ENCODE data around the gene MRC1. TPM values are rescaled to one million over a fixed set of nuclear protein-coding genes. Genes with fewer than 3 reads are reported as not detected.

The MRC1 gene
- total RNA-seq, 2 experiments from 2014 or later, result 0.06 TPM; not detected in 1

GRCh38 chr10:17880601-17881000 is 71.5 kb downstream of the MRC1 start:
- H3K4me1 Mint-ChIP-seq, result no peaks in the 10 kb centered on the region
- H3K9me3 Mint-ChIP-seq, result peaks cover 5% of the 10 kb centered on the region
- no peak overlapping the region for H3K27ac Mint-ChIP-seq
- H3K27me3 Mint-ChIP-seq, result peaks cover 8% of the 10 kb centered on the region
- no peaks in the 10 kb centered on the region for H3K36me3 Mint-ChIP-seq
- no peak overlapping the region for H3K4me3 Mint-ChIP-seq
- no peak for DNase-seq

GRCh38 chr10:17882557-17882956 is 73.4 kb downstream of the MRC1 start:
- Mint-ChIP-seq H3K4me1 (no peaks in the 10 kb centered on the region), H3K9me3 (peaks cover 5% of the 10 kb centered on the region), H3K27me3 (no peaks in the 10 kb centered on the region), H3K4me3 (no peak overlapping the region), H3K36me3 (no peaks in the 10 kb centered on the region), H3K27ac (no peak overlapping the region)
- no peak for DNase-seq

GRCh38 chr10:17883621-17884020 is 74.5 kb downstream of the MRC1 start:
- no peaks in the 10 kb centered on the region for H3K4me1 Mint-ChIP-seq
- no peaks in the 10 kb centered on the region for H3K36me3 Mint-ChIP-seq
- H3K9me3 Mint-ChIP-seq, result peaks cover 5% of the 10 kb centered on the region
- no peaks in the 10 kb centered on the region for H3K27me3 Mint-ChIP-seq
- no peak for DNase-seq
- H3K4me3 Mint-ChIP-seq, result no peak overlapping the region
- no peak overlapping the region for H3K27ac Mint-ChIP-seq

- Mint-ChIP-seq H3K27ac (no peak overlapping the region), H3K27me3 (peaks cover 6% of the 10 kb centered on the region), H3K4me3 (no peak overlapping the region), H3K36me3 (no peaks in the 10 kb centered on the region), H3K4me1 (no peaks in the 10 kb centered on the region), H3K9me3 (peaks cover 4% of the 10 kb centered on the region)
- no peak for DNase-seq
Observed at GRCh38 chr10:17888189-17888588, 79.0 kb downstream of the MRC1 start.

- no peak overlapping the region for H3K4me3 Mint-ChIP-seq
- no peaks in the 10 kb centered on the region for H3K36me3 Mint-ChIP-seq
- H3K9me3 Mint-ChIP-seq, result no peaks in the 10 kb centered on the region
- no peak overlapping the region for H3K27ac Mint-ChIP-seq
- DNase-seq, result no peak
- peaks cover 9% of the 10 kb centered on the region for H3K27me3 Mint-ChIP-seq
- H3K4me1 Mint-ChIP-seq, result no peaks in the 10 kb centered on the region
Observed at GRCh38 chr10:17891435-17891834, 82.3 kb downstream of the MRC1 start.

GRCh38 chr10:17904564-17904963 is 95.4 kb downstream of the MRC1 start:
- DNase-seq, result no peak
- peaks cover 9% of the 10 kb centered on the region for H3K27me3 Mint-ChIP-seq
- no peaks in the 10 kb centered on the region for H3K36me3 Mint-ChIP-seq
- H3K4me3 Mint-ChIP-seq, result no peak overlapping the region
- no peaks in the 10 kb centered on the region for H3K9me3 Mint-ChIP-seq
- no peak overlapping the region for H3K27ac Mint-ChIP-seq
- H3K4me1 Mint-ChIP-seq, result no peaks in the 10 kb centered on the region

- peaks cover 9% of the 10 kb centered on the region for H3K27me3 Mint-ChIP-seq
Observed at GRCh38 chr10:17905491-17905890, 96.3 kb downstream of the MRC1 start.

GRCh38 chr10:17906002-17906401 is 96.9 kb downstream of the MRC1 start:
- H3K27ac Mint-ChIP-seq, result no peak overlapping the region
- H3K36me3 Mint-ChIP-seq, result no peaks in the 10 kb centered on the region
- no peak for DNase-seq
- H3K4me1 Mint-ChIP-seq, result no peaks in the 10 kb centered on the region
- H3K4me3 Mint-ChIP-seq, result no peak overlapping the region
- no peaks in the 10 kb centered on the region for H3K9me3 Mint-ChIP-seq
- H3K27me3 Mint-ChIP-seq, result peaks cover 9% of the 10 kb centered on the region

More at GRCh38 chr10:17905491-17905890, 96.3 kb downstream of the MRC1 start:
- Mint-ChIP-seq H3K9me3 (no peaks in the 10 kb centered on the region), H3K4me3 (no peak overlapping the region), H3K4me1 (no peaks in the 10 kb centered on the region), H3K36me3 (no peaks in the 10 kb centered on the region), H3K27ac (no peak overlapping the region)
- DNase-seq, result no peak

- H3K27me3 Mint-ChIP-seq, result peaks cover 9% of the 10 kb centered on the region
- no peaks in the 10 kb centered on the region for H3K4me1 Mint-ChIP-seq
- DNase-seq, result no peak
- no peaks in the 10 kb centered on the region for H3K36me3 Mint-ChIP-seq
- H3K4me3 Mint-ChIP-seq, result no peak overlapping the region
- no peak overlapping the region for H3K27ac Mint-ChIP-seq
- H3K9me3 Mint-ChIP-seq, result no peaks in the 10 kb centered on the region
Observed at GRCh38 chr10:17907641-17908040, 98.5 kb downstream of the MRC1 start.

GRCh38 chr10:17910125-17910789 is 101.1 kb downstream of the MRC1 start:
- Mint-ChIP-seq H3K4me3 (no peak overlapping the region), H3K9me3 (peaks cover 2% of the 10 kb centered on the region), H3K36me3 (no peaks in the 10 kb centered on the region), H3K4me1 (no peaks in the 10 kb centered on the region), H3K27me3 (peaks cover 9% of the 10 kb centered on the region), H3K27ac (no peak overlapping the region)
- DNase-seq, result no peak

- Mint-ChIP-seq H3K4me3 (no peak overlapping the region), H3K36me3 (no peaks in the 10 kb centered on the region), H3K9me3 (peaks cover 5% of the 10 kb centered on the region), H3K27me3 (peaks cover 5% of the 10 kb centered on the region), H3K27ac (no peak overlapping the region), H3K4me1 (no peaks in the 10 kb centered on the region)
- DNase-seq, result no peak
Observed at GRCh38 chr10:17912754-17913153, 103.6 kb downstream of the MRC1 start.

- no peaks in the 10 kb centered on the region for H3K4me1 Mint-ChIP-seq
- DNase-seq, result no peak
- H3K27me3 Mint-ChIP-seq, result peaks cover 4% of the 10 kb centered on the region
- H3K4me3 Mint-ChIP-seq, result no peak overlapping the region
- peaks cover 5% of the 10 kb centered on the region for H3K9me3 Mint-ChIP-seq
- no peaks in the 10 kb centered on the region for H3K36me3 Mint-ChIP-seq
- H3K27ac Mint-ChIP-seq, result no peak overlapping the region
Observed at GRCh38 chr10:17913604-17914003, 104.5 kb downstream of the MRC1 start.

- Mint-ChIP-seq H3K27ac (no peak overlapping the region), H3K27me3 (peaks cover 4% of the 10 kb centered on the region), H3K9me3 (peaks cover 5% of the 10 kb centered on the region), H3K36me3 (no peaks in the 10 kb centered on the region), H3K4me1 (no peaks in the 10 kb centered on the region), H3K4me3 (no peak overlapping the region)
- no peak for DNase-seq
Observed at GRCh38 chr10:17914169-17915045, 105.3 kb downstream of the MRC1 start.

- Mint-ChIP-seq H3K4me1 (no peaks in the 10 kb centered on the region), H3K4me3 (no peak overlapping the region), H3K27me3 (peaks cover 4% of the 10 kb centered on the region), H3K27ac (no peak overlapping the region), H3K36me3 (no peaks in the 10 kb centered on the region), H3K9me3 (peaks cover 5% of the 10 kb centered on the region)
- DNase-seq, result no peak
Observed at GRCh38 chr10:17915181-17915580, 106.0 kb downstream of the MRC1 start.

- Mint-ChIP-seq H3K36me3 (no peaks in the 10 kb centered on the region), H3K4me1 (no peaks in the 10 kb centered on the region), H3K4me3 (no peak overlapping the region), H3K27ac (no peak overlapping the region), H3K27me3 (peaks cover 4% of the 10 kb centered on the region), H3K9me3 (peaks cover 8% of the 10 kb centered on the region)
- DNase-seq, result no peak
Observed at GRCh38 chr10:17918187-17918903, 109.2 kb downstream of the MRC1 start.

All from activated naive CD8-positive, alpha-beta T cell treated with anti-CD3 and anti-CD28 coated beads for 36 hours (primary cell).